T-helper 2 cell treated with Interferon-gamma antibody and Interleukin-4, amounts not matched to agents 5 μg/mL and 100 μg/mL, for 36 hours (primary cell): ENCODE data around the gene DLGAP5.

ENCODE experiments used
- DNase-seq: peaks from one replicate; pipeline ENCODE4 v3.0.0; 2021; ENCODE audit warnings: low spot score
- H3K27ac Mint-ChIP-seq: one replicate; pipeline ENCODE4 v1.8.0; 2021; ENCODE audit warnings: mild to moderate bottlenecking, mixed read lengths
- H3K27me3 Mint-ChIP-seq: one replicate; pipeline ENCODE4 v1.8.0; 2021; ENCODE audit warnings: low read depth, mixed read lengths
- H3K36me3 Mint-ChIP-seq: one replicate; pipeline ENCODE4 v1.8.0; 2021; ENCODE audit warnings: low read depth, mixed read lengths
- H3K4me1 Mint-ChIP-seq: one replicate; pipeline ENCODE4 v1.8.0; 2021; ENCODE audit warnings: low read depth, mixed read lengths
- H3K4me3 Mint-ChIP-seq: one replicate; pipeline ENCODE4 v1.8.0; 2022; ENCODE audit warnings: mild to moderate bottlenecking, moderate library complexity, mixed read lengths
- H3K9me3 Mint-ChIP-seq: one replicate; pipeline ENCODE4 v1.8.0; 2021; ENCODE audit warnings: mixed read lengths

The DLGAP5 gene, protein sequence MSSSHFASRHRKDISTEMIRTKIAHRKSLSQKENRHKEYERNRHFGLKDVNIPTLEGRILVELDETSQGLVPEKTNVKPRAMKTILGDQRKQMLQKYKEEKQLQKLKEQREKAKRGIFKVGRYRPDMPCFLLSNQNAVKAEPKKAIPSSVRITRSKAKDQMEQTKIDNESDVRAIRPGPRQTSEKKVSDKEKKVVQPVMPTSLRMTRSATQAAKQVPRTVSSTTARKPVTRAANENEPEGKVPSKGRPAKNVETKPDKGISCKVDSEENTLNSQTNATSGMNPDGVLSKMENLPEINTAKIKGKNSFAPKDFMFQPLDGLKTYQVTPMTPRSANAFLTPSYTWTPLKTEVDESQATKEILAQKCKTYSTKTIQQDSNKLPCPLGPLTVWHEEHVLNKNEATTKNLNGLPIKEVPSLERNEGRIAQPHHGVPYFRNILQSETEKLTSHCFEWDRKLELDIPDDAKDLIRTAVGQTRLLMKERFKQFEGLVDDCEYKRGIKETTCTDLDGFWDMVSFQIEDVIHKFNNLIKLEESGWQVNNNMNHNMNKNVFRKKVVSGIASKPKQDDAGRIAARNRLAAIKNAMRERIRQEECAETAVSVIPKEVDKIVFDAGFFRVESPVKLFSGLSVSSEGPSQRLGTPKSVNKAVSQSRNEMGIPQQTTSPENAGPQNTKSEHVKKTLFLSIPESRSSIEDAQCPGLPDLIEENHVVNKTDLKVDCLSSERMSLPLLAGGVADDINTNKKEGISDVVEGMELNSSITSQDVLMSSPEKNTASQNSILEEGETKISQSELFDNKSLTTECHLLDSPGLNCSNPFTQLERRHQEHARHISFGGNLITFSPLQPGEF

DNA sequence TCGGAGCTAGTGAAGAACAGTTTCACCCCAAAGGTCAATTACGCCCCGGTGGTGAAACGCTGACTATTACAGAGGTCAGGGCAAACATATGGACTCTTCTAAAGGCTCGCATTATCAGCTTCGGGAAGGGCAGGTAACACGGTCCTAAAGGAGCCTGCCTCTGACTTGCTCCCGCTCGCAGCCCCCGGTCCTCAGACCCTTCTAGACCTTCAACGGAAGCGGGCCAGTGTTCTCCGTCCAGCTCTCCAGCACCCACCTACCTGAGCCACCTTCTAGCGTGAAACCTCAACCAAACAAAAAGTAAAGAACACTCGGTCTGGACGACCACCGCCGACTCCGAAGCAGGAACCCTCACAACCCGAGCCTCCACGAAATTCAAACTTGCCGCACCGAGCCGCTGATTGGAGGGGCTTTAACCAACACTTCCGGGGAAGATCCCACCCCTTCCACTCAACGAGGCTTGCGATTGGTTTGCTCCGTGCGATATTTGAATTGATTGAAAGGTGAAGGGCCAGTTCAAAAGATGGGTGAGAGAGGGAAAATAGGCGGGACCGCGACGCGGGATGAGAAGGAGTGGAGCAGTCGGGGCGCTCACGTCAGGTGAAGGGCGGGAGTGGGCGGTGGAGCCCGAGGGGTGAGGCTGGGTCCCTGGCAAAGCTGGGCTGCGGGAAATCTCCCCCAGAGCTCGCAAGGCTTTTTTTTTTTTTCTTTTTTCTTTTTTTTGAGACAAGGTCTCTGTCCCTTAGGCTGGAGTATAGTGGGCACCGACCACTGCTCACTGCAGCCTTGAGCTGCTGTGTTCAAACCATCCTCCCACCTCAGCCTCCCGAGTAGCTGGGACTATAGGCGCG, at the start of gene DLGAP5:
DLGAP5 (minus strand) TSS at position 383 of the 851 bp plus-strand sequence. CDS start 2,406 bp downstream, outside the sequence.
- Mint-ChIP-seq H3K27me3 (peaks cover 3% of the 10 kb centered on the region), H3K27ac (peak within 1 kb of the TSS; percentile 87), H3K9me3 (no peaks in the 10 kb centered on the region), H3K4me1 (peaks cover 35% of the 10 kb centered on the region), H3K36me3 (peaks cover 19% of the 10 kb centered on the region), H3K4me3 (peak within 1 kb of the TSS; percentile 99)
- DNase-seq: peak; percentile 91

DNA sequence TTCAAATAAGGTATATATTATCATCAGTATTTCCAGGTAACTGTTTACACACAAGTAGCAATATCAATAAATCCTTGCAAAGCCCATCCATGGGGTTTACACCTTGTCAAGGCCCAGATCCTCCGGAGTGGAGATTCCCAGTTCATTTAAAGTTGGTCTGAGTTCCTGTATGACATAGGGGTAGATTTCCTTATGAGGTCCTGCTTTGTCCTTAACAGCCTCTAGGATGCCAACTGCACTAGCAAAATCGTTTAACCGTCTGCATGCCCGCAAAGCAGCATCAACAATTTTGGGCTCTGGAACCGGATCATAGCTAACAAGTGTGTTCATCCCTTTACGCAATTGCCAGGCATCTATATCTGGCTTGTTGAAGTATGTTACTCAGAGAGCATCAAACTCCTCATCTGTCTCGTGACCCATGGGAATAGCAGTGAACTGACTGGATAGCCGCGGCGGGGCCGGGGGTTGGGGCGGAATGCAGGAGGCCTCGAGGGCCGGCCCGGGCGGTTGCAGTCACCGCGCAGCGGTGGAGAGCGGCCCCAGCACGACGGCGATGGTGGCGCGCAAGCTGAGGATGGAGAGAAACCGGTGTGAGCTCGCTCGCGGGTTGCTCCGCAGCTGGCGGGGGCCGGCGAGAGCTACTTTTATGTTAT, 49.3 kb upstream of the DLGAP5 start:
- DNase-seq: no peak
- Mint-ChIP-seq H3K27ac (no peak overlapping the region), H3K27me3 (peaks cover 42% of the 10 kb centered on the region), H3K4me1 (peaks cover 5% of the 10 kb centered on the region), H3K9me3 (no peaks in the 10 kb centered on the region), H3K4me3 (no peak overlapping the region), H3K36me3 (no peaks in the 10 kb centered on the region)

DNA sequence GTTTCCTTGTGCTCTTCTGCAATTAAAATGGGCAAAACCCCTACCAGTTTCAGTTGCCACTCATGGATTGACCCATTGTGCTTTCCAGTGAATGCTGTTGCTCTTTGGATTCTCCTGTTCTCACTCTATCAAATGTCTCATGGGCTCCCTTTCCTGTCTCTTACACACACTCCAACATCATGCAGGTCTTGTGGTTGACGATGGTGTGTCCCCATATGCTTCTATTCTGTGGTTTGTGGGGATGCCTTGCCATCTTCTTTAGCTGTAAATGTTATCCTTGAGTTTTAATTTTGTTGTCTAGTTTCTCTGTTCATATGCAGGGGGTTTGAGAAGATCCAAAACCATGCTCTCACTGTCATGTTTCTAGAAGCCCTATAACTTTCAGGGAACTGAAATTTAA, 47.9 kb upstream of the DLGAP5 start:
- no peaks in the 10 kb centered on the region for H3K9me3 Mint-ChIP-seq

DNA sequence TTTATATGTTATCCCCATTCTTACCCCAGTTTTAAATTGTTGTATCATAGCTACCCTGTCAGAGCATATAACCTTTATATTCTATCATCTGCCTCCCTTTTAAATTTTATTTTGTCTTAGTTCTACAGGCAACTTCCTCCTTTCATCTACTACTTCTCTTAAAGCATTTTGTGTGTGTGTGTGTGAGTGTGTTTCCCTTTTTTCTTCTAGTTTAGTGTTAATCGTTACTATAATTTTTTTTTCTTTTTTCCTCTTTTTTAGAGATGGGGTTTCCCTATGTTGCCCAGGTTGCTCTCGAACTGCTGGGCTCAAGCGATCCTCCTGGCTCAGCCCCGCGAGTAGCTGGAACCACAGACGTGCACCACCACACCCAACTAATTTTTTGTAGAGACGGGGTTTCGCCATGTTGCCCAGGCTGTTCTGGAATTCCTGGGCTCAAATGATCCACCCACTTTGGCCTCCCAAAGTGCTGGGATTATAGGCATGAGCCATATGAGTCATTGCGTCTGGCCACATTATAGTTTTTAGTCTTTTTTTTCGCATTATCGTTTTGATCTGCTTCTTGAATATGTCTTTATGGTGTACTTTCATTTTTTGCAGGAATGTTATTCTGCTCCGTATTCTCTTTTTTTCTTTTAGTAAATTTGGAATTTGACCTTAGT, 46.8 kb upstream of the DLGAP5 start:
- peaks cover 3% of the 10 kb centered on the region for H3K4me1 Mint-ChIP-seq
- no peak overlapping the region for H3K27ac Mint-ChIP-seq
- DNase-seq: no peak
- no peak overlapping the region for H3K4me3 Mint-ChIP-seq
- peaks cover 46% of the 10 kb centered on the region for H3K27me3 Mint-ChIP-seq
- no peaks in the 10 kb centered on the region for H3K36me3 Mint-ChIP-seq
- H3K9me3 Mint-ChIP-seq: no peaks in the 10 kb centered on the region

More for the DNA sequence above, 47.9 kb upstream of the DLGAP5 start:
- no peak for DNase-seq
- Mint-ChIP-seq H3K4me1 (peaks cover 3% of the 10 kb centered on the region), H3K27ac (no peak overlapping the region), H3K36me3 (no peaks in the 10 kb centered on the region), H3K27me3 (peaks cover 49% of the 10 kb centered on the region), H3K4me3 (no peak overlapping the region)

DNA sequence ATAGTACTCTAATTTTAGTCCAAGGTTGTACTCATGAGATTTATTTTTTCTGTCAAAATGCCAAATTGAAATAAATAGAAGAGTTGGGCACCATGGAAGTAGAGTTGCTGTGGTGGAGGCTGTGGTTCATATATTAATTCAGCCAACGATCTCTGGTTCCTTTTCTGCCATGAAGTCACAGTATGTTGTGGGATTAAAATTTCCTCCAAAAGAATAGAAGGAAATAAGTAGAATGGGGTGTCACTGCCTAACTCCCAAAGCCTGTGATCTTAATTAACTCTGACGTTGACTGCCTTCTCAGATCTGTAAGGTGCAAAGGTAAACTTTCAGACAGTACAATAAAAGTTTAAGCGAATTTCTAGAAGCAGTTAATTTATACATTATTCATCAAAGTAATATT, 42.2 kb upstream of the DLGAP5 start:
- no peaks in the 10 kb centered on the region for H3K36me3 Mint-ChIP-seq
- DNase-seq: no peak
- no peaks in the 10 kb centered on the region for H3K9me3 Mint-ChIP-seq
- no peaks in the 10 kb centered on the region for H3K4me1 Mint-ChIP-seq
- H3K4me3 Mint-ChIP-seq: no peak overlapping the region
- H3K27ac Mint-ChIP-seq: no peak overlapping the region
- H3K27me3 Mint-ChIP-seq: peaks cover 36% of the 10 kb centered on the region

DNA sequence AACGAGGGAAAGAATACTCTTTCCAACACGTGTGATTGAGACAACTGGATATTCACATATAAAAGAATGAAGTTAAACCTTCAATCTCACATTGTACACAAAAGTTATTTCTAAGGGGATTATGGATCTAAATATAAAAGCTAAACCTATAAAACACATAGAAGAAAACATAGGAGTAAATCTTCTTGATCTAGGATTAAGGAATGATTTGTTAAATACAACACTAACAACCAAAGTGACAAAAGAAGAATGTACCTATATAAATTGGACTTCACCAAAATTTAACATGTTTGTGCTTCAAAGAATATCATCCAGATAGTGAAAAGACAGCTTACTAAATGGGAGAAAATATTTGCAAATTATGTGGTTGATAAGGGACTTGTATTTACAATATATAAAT, 36.9 kb upstream of the DLGAP5 start:
- DNase-seq: no peak
- no peak overlapping the region for H3K4me3 Mint-ChIP-seq
- no peak overlapping the region for H3K27ac Mint-ChIP-seq
- H3K27me3 Mint-ChIP-seq: peaks cover 17% of the 10 kb centered on the region
- H3K36me3 Mint-ChIP-seq: no peaks in the 10 kb centered on the region
- peaks cover 11% of the 10 kb centered on the region for H3K9me3 Mint-ChIP-seq
- no peaks in the 10 kb centered on the region for H3K4me1 Mint-ChIP-seq

DNA sequence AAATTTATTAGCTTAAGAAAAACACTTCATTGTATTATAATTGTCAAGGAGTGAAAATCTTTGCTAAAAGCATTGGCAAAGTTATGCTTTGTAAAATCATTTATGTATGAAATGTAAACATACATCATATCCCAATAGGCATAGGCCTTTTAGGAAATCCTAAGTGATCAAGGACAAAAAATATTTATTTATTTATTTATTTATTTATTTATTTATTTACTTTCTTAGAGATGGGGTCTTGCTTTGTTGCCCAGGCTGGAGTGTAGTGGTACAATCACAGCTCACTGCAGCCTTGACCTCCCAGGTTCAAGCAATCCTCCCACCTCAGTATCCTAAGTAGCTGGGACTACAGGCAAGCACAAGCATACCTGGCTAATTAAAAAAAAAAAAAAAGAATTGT, 32.0 kb upstream of the DLGAP5 start:
- Mint-ChIP-seq H3K36me3 (no peaks in the 10 kb centered on the region), H3K4me3 (no peak overlapping the region), H3K27me3 (peaks cover 6% of the 10 kb centered on the region), H3K9me3 (peaks cover 11% of the 10 kb centered on the region), H3K27ac (no peak overlapping the region), H3K4me1 (peaks cover 2% of the 10 kb centered on the region)
- no peak for DNase-seq

DNA sequence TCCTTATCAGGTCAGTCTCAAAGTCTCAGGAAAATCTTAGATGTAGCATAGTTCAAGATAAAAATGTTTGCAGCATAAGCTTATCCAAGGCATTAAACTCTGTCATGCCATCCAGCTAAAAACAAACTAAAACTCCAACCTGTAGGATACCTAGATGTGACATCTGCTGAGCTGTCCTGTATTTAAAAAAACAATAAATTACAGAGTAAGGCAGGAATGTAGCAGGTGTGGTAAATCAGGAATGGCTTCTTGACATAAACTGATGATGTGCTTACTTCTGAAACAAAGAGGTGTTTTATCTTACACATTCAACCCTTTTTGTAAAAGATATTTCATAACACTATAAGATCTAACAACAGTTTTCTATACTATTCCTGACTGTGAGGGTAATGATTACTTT, 30.6 kb upstream of the DLGAP5 start:
- DNase-seq: no peak
- H3K27ac Mint-ChIP-seq: no peak overlapping the region
- H3K9me3 Mint-ChIP-seq: peaks cover 7% of the 10 kb centered on the region
- no peaks in the 10 kb centered on the region for H3K36me3 Mint-ChIP-seq
- no peak overlapping the region for H3K4me3 Mint-ChIP-seq
- peaks cover 2% of the 10 kb centered on the region for H3K27me3 Mint-ChIP-seq
- peaks cover 2% of the 10 kb centered on the region for H3K4me1 Mint-ChIP-seq

DNA sequence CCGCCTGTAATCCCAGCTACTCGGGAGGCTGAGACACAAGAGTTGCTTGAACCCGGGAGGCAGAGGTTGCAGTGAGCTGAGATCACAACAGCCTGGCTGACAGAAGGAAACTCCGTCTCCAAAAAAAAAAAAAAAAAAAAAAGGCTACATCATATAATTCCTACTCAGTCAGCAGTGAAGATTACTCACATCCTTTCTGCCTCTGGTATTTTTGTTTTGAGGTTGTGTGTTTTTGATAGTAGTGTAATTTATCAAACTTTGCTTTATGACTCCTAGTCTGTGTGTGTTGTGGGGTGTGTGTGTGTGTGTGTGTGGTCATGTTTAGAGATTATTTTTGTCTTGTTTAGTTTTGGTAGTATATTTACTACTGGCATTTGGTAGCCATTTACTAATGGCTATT, 29.8 kb upstream of the DLGAP5 start:
- Mint-ChIP-seq H3K27ac (no peak overlapping the region), H3K4me3 (no peak overlapping the region), H3K36me3 (no peaks in the 10 kb centered on the region), H3K27me3 (peaks cover 2% of the 10 kb centered on the region), H3K4me1 (peaks cover 2% of the 10 kb centered on the region), H3K9me3 (peaks cover 1% of the 10 kb centered on the region)
- DNase-seq: no peak

DNA sequence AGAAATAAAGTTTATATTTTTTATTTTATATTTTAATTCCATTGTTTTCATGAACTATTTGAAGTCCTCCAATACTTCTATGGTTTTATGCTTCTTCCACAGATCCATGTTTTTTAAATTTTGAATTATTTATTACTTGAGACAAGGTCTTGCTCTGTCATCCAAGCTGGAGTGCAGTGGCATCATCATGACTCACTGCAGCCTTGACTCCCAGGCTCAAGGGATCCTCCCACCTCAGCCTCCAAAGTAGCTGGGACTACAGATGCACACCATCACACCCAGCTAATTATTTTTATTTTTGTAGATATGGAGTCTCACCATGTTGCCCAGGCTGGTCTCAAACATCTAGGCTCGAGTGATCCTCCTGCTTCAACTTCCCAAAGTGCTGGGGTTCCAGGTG, 28.8 kb upstream of the DLGAP5 start:
- DNase-seq: no peak
- Mint-ChIP-seq H3K27me3 (peaks cover 2% of the 10 kb centered on the region), H3K9me3 (no peaks in the 10 kb centered on the region), H3K36me3 (no peaks in the 10 kb centered on the region), H3K4me1 (peaks cover 2% of the 10 kb centered on the region), H3K4me3 (no peak overlapping the region), H3K27ac (no peak overlapping the region)

DNA sequence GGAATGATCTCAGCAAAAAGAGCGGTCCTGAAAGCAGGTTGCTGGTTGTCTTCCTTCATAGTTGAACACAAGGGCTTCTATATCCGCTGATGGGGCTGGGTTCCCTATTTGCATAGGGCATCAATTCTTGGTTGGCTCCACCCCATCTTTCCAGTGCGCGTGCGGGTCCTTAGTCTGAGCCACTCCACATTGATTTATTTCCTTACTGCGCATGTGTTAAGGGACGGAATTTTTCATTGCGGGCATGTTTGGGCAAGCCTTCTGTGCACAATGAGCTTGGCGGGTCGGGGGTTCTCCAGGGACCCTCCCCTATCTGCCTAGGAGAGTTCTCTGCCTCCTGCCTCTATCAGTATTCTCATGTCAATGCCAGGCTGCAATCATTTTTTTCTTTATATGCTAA, 21.2 kb upstream of the DLGAP5 start:
- DNase-seq: no peak
- Mint-ChIP-seq H3K27me3 (peaks cover 7% of the 10 kb centered on the region), H3K4me1 (peaks cover 6% of the 10 kb centered on the region), H3K36me3 (no peaks in the 10 kb centered on the region), H3K4me3 (no peak overlapping the region), H3K27ac (no peak overlapping the region), H3K9me3 (no peaks in the 10 kb centered on the region)

DNA sequence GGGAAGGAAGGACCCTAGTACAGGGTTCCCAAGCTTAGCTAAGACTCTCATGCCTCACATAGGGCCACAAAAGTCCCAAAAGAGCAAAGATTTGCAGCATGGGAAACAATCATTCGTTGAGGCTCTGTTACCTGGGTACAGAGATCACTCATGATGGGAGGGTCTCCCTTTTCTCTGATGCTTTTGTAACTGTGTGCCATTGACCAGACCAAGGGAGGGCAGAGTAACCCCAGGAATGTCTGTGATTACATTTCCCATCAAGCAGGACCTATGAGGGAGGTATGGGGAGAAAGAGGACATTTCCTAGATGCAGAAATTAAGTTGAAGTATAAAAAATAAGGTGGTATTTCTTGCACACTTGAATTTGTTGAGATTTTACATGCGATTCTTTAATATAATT, 16.4 kb upstream of the DLGAP5 start:
- DNase-seq: no peak
- Mint-ChIP-seq H3K9me3 (no peaks in the 10 kb centered on the region), H3K27me3 (peaks cover 23% of the 10 kb centered on the region), H3K4me3 (no peak overlapping the region), H3K27ac (no peak overlapping the region), H3K4me1 (peaks cover 2% of the 10 kb centered on the region), H3K36me3 (no peaks in the 10 kb centered on the region)

DNA sequence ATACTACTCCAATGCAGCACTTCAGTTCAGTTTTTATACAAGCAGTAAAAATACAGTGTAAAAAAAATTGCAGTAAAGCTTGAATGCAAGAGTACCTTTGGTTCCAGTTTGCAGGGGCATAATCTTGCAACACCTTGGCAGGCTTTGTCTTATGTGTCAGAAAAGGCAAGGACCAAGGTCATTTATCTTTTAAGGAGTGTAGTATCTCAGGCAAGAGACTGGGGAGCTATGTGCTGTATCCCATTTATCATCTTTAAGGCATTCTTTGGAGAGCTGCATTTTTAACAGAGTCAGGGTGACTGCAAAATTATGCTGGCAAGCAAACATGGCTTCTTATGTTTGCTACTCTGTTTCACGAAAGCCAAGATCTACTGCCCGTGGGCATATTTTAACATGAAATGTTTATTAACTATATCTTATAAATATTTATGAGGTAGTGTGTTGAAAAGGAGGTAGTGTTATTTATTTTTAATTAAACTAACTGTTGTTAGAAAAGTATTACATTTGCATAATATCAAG, 14.8 kb upstream of the DLGAP5 start:
- H3K4me3 Mint-ChIP-seq: no peak overlapping the region
- no peaks in the 10 kb centered on the region for H3K9me3 Mint-ChIP-seq
- H3K27ac Mint-ChIP-seq: no peak overlapping the region
- peaks cover 28% of the 10 kb centered on the region for H3K27me3 Mint-ChIP-seq
- no peak for DNase-seq
- no peaks in the 10 kb centered on the region for H3K36me3 Mint-ChIP-seq
- no peaks in the 10 kb centered on the region for H3K4me1 Mint-ChIP-seq
